GM18508 (cell line): ENCODE measurements around the gene SLC48A1.

Experiments
- ATAC-seq: cut with Tn5 transposase; IDR thresholded peaks from one replicate; pipeline ENCODE4 v1.9.1; 2021; ENCODE audit warnings: moderate number of reproducible peaks; ENCODE audit not compliant: insufficient read depth, unreplicated experiment

SLC48A1 gene

GRCh38 chr12:47744005-47744651 is 28.9 kb upstream of the SLC48A1 start:
- ATAC-seq: no peak

- no peak for ATAC-seq
These were observed 28.1 kb upstream of the SLC48A1 start for GRCh38 chr12:47744778-47745436.

GRCh38 chr12:47745485-47746041 is 27.5 kb upstream of the SLC48A1 start:
- ATAC-seq: no peak

- no peak for ATAC-seq
These were observed 27.0 kb upstream of the SLC48A1 start for GRCh38 chr12:47746073-47746472.

GRCh38 chr12:47746523-47746922 is 26.5 kb upstream of the SLC48A1 start:
- no peak for ATAC-seq

GRCh38 chr12:47747126-47747525 is 25.9 kb upstream of the SLC48A1 start:
- ATAC-seq: no peak

- ATAC-seq: no peak
These were observed 25.2 kb upstream of the SLC48A1 start for GRCh38 chr12:47747596-47748506.

GRCh38 chr12:47748507-47748828 is 24.6 kb upstream of the SLC48A1 start:
- ATAC-seq: no peak

GRCh38 chr12:47748899-47749298 is 24.1 kb upstream of the SLC48A1 start:
- ATAC-seq: no peak

- ATAC-seq: no peak
These were observed 22.7 kb upstream of the SLC48A1 start for GRCh38 chr12:47750229-47750798.

- no peak for ATAC-seq
These were observed 22.0 kb upstream of the SLC48A1 start for GRCh38 chr12:47750916-47751470.

- ATAC-seq: no peak
These were observed 21.5 kb upstream of the SLC48A1 start for GRCh38 chr12:47751561-47751960.

GRCh38 chr12:47752121-47752520 is 20.9 kb upstream of the SLC48A1 start:
- ATAC-seq: no peak

- ATAC-seq: no peak
These were observed 20.5 kb upstream of the SLC48A1 start for GRCh38 chr12:47752552-47752951.

- no peak for ATAC-seq
These were observed 19.7 kb upstream of the SLC48A1 start for GRCh38 chr12:47753021-47754001.

- ATAC-seq: no peak
These were observed 18.9 kb upstream of the SLC48A1 start for GRCh38 chr12:47754126-47754525.

GRCh38 chr12:47754881-47755280 is 18.2 kb upstream of the SLC48A1 start:
- ATAC-seq: no peak

- peak; percentile 59 for ATAC-seq
These were observed 17.1 kb upstream of the SLC48A1 start for GRCh38 chr12:47755655-47756562.
